AG04449 (cell line): Measurements from ENCODE around the gene RPH3AL.

ENCODE experiments used
- CTCF ChIA-PET: fragments of 350-600 bp; formaldehyde crosslinking; extraction: SDS; loops from one replicate; lab custom pipeline; 2021; ENCODE audit warnings: antibody characterized with exemption; lab: Yijun Ruan, JAX
- POLR2A ChIA-PET: fragments of 400-600, 350-600 bp; formaldehyde crosslinking; extraction: SDS; loops from one replicate; lab custom pipeline; 2020; ENCODE audit warnings: antibody characterized with exemption, inconsistent platforms; lab: Yijun Ruan, JAX
- DNase-seq: peaks from one replicate; pipeline ENCODE4 v3.0.0-alpha.2; 2010; ENCODE audit warnings: low read depth, low spot score
- H3K4me3 ChIP-seq: 2 replicates; pipeline ENCODE4 v1.5.1; 2011; ENCODE audit warnings: low read depth, mild to moderate bottlenecking, control low read depth, low read length
- CTCF ChIP-seq: IDR thresholded peaks from one replicate; pipeline ENCODE4 v1.5.1; 2011; ENCODE audit warnings: mild to moderate bottlenecking, moderate library complexity, low read length, control low read depth, inconsistent platforms; ENCODE audit not compliant: insufficient read depth; ENCODE audit errors: missing control alignments

Gene RPH3AL

DNA sequence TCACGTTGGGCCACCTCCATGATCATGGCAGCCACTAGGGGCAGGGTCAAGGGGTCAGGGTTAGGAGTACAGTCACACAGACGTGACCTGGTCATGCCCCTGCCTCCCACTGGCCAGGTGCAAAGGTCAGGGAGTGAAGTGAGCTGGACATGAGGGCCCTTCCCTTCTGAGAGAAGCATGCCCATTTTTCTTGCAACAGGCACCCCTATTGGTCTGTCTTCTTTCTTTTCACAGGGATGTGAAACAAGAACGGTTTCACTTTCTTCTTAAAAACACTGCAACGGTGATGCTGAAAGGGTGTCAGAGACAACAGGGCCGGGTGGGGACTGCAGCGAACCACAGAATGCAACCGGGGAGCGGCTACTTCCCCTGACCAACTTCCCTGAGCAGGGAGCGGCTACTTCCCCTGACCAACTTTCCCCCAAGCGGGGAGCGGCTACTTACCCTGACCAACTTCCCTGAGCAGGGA lies 119.1 kb downstream of the RPH3AL start:
- H3K4me3 ChIP-seq: no peak overlapping the region
- DNase-seq: no peak
- TF ChIP-seq CTCF: no peak
- CTCF ChIA-PET: no interaction called here
- POLR2A ChIA-PET: no interaction called here

GRCh38 chr17:231966-232807 lies 120.4 kb downstream of the RPH3AL start:
- POLR2A ChIA-PET: interaction anchor here (0.6 kb wide), 1 partner anchor 756 kb away, joined by 3 read pairs; no protein-coding TSS in a partner anchor

DNA sequence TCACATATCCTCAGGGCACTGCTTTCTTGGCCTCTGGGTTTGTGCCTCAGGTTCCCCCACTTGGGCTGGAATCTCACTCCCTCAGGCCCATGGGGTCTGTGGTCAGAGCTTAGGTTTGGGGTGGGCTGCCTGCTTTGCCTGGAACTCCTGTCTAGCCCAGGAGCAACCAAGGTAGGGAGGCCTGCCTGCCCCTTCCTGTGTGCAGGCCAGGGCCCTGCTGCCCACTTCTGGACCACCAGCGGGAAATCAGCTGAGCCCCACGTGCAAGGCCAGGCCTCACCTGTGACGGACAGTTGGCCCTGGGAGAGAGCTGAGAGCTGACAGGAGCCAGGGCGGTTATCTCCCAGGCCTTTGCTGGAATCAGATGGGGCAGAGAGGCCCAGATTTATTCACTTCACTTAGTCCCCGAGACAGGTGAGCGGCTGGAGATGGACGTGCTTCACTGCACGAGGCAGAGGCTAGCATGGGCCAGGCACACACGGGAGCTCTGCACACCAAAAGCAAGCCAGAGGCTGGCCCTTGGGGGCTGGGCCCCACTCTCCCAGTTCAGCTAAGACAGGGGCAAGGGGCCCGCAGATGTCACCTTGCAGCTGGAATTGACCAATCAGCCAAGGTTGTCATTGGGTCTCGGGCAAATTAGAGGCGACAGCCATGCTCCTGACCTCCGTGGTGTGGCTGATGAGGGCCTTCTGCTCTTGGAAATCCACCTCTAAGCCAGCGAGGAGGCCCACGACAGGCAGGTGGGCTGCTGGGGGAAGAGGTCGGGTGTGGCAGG lies 121.2 kb downstream of the RPH3AL start:
- ChIA-PET CTCF (no interaction called here), POLR2A (interaction anchor here (0.6 kb wide), 1 partner anchor 757 kb away, joined by 3 read pairs; no protein-coding TSS in a partner anchor)
- DNase-seq: no peak
- no peak for TF ChIP-seq CTCF
- H3K4me3 ChIP-seq: no peak overlapping the region

More at GRCh38 chr17:231966-232807, 120.4 kb downstream of the RPH3AL start:
- CTCF ChIA-PET: no interaction called here
- no peak for DNase-seq
- no peak for TF ChIP-seq CTCF
- H3K4me3 ChIP-seq: no peak overlapping the region

- ChIA-PET CTCF (interaction anchor here (1.4 kb wide), 1 partner anchor 30 kb away, joined by 3 read pairs; no protein-coding TSS in a partner anchor), POLR2A (no interaction called here)
- TF ChIP-seq CTCF: no peak
- no peak for DNase-seq
- H3K4me3 ChIP-seq: no peak overlapping the region
Measured at GRCh38 chr17:230395-230770, 122.2 kb downstream of the RPH3AL start.

- H3K4me3 ChIP-seq: no peak overlapping the region
- CTCF ChIA-PET: interaction anchor here (1.4 kb wide), 1 partner anchor 31 kb away, joined by 3 read pairs; no protein-coding TSS in a partner anchor
- POLR2A ChIA-PET: no interaction called here
- no peak for DNase-seq
- no peak for TF ChIP-seq CTCF
Measured at GRCh38 chr17:229709-230394, 122.8 kb downstream of the RPH3AL start.
